HepG2 (cell line): ENCODE data around the gene ZBTB22. TPM values are rescaled to one million over a fixed set of nuclear protein-coding genes. Genes with fewer than 3 reads are reported as not detected.

Source experiments
- ARNT2 ChIP-seq: sonication (generic); formaldehyde crosslinking; IDR thresholded peaks from 2 replicates; pipeline ENCODE4 v1.8.0; 2022; ENCODE audit warnings: mild to moderate bottlenecking, low read depth, missing genetic modification reagents, moderate library complexity
- ARNTL ChIP-seq: sonication (generic); formaldehyde crosslinking; IDR thresholded peaks from 2 replicates; pipeline ENCODE4 v1.4.0; 2020; ENCODE audit warnings: mild to moderate bottlenecking, missing genetic modification reagents
- FLYWCH1 ChIP-seq: sonication (generic); formaldehyde crosslinking; IDR thresholded peaks from 2 replicates; pipeline ENCODE4 v1.8.1; 2023; ENCODE audit warnings: mild to moderate bottlenecking, missing genetic modification reagents
- FOXA1 ChIP-seq, 2 experiments: fragments of 450-650 bp in 1 of 2; sonication (generic) in 1 of 2; formaldehyde crosslinking in 1 of 2; IDR thresholded peaks; 2 replicates each; pipeline versions ENCODE4 v1.4.0 to v1.6.1; 2016 to 2020; ENCODE audit warnings: missing genetic modification reagents in 1 of 2
- HNF4G ChIP-seq, 2 experiments: sonication (generic) in 1 of 2; formaldehyde crosslinking in 1 of 2; IDR thresholded peaks; 2 replicates each; pipeline versions ENCODE4 v1.4.0 to v1.6.1; 2011 to 2020; ENCODE audit warnings: borderline replicate concordance in 2 of 2, low read depth in 2 of 2, mild to moderate bottlenecking in 2 of 2, low read length in 1 of 2, missing genetic modification reagents in 1 of 2, moderate library complexity in 1 of 2
- HNRNPK ChIP-seq: fragments of 200-400 bp; formaldehyde crosslinking; IDR thresholded peaks from 2 replicates; pipeline ENCODE4 v1.6.1; 2018; ENCODE audit warnings: low read length, low read depth, moderate library complexity, mild to moderate bottlenecking; ENCODE audit not compliant: poor library complexity, severe bottlenecking
- IKZF5 ChIP-seq: IDR thresholded peaks from 2 replicates; pipeline ENCODE4 v1.6.1; 2018; ENCODE audit warnings: missing genetic modification reagents, mild to moderate bottlenecking, missing compliant biosample characterization
- KAT7 ChIP-seq: IDR thresholded peaks from 2 replicates; pipeline ENCODE4 v1.6.1; 2018; ENCODE audit warnings: borderline replicate concordance, missing compliant biosample characterization
- KDM2A ChIP-seq: sonication (generic); formaldehyde crosslinking; IDR thresholded peaks from 2 replicates; pipeline ENCODE4 v1.4.0; 2020; ENCODE audit warnings: low read depth, missing genetic modification reagents, borderline replicate concordance
- MAF1 ChIP-seq: sonication (generic); formaldehyde crosslinking; IDR thresholded peaks from 2 replicates; pipeline ENCODE4 v1.5.0; 2020; ENCODE audit warnings: missing genetic modification reagents, borderline replicate concordance
- REL ChIP-seq: sonication (generic); formaldehyde crosslinking; conservative IDR thresholded peaks from 2 replicates; pipeline ENCODE4 v1.8.0; 2022; ENCODE audit warnings: mild to moderate bottlenecking, missing genetic modification reagents, moderate library complexity
- SKIL ChIP-seq: sonication (generic); formaldehyde crosslinking; IDR thresholded peaks from 2 replicates; pipeline ENCODE4 v1.8.0; 2022; ENCODE audit warnings: missing genetic modification reagents, mild to moderate bottlenecking, moderate library complexity, borderline replicate concordance
- SPEN ChIP-seq: sonication (generic); formaldehyde crosslinking; IDR thresholded peaks from 2 replicates; pipeline ENCODE4 v1.5.1; 2020; ENCODE audit warnings: low read depth, mild to moderate bottlenecking, missing genetic modification reagents
- SRF ChIP-seq: IDR thresholded peaks from 2 replicates; pipeline ENCODE4 v1.6.1; 2011; ENCODE audit warnings: mild to moderate bottlenecking, low read depth, low read length, moderate library complexity
- ZBTB21 ChIP-seq: sonication (generic); formaldehyde crosslinking; IDR thresholded peaks from 2 replicates; pipeline ENCODE4 v1.4.0; 2020; ENCODE audit warnings: missing genetic modification reagents
- ZBTB34 ChIP-seq: sonication (generic); formaldehyde crosslinking; IDR thresholded peaks from 2 replicates; pipeline ENCODE4 v1.8.0; 2022; ENCODE audit warnings: mild to moderate bottlenecking, missing genetic modification reagents
- ZNF362 ChIP-seq: sonication (generic); formaldehyde crosslinking; IDR thresholded peaks from 2 replicates; pipeline ENCODE4 v1.4.0; 2020; ENCODE audit warnings: missing genetic modification reagents, mild to moderate bottlenecking, borderline replicate concordance
- ZNF432 ChIP-seq: sonication (generic); formaldehyde crosslinking; IDR thresholded peaks from 2 replicates; pipeline ENCODE4 v1.5.0; 2020; ENCODE audit warnings: missing genetic modification reagents, mild to moderate bottlenecking, borderline replicate concordance
- ZNF557 ChIP-seq: sonication (generic); formaldehyde crosslinking; IDR thresholded peaks from 2 replicates; pipeline ENCODE4 v1.4.0; 2020; ENCODE audit warnings: missing genetic modification reagents
- ZNF564 ChIP-seq: sonication (generic); formaldehyde crosslinking; IDR thresholded peaks from 2 replicates; pipeline ENCODE4 v1.8.1; 2023; ENCODE audit warnings: mild to moderate bottlenecking, missing genetic modification reagents
- ZNF607 ChIP-seq: sonication (generic); formaldehyde crosslinking; IDR thresholded peaks from 2 replicates; pipeline ENCODE4 v1.5.1; 2020; ENCODE audit warnings: missing genetic modification reagents, mild to moderate bottlenecking, borderline replicate concordance
- ZNF619 ChIP-seq: sonication (generic); formaldehyde crosslinking; IDR thresholded peaks from 2 replicates; pipeline ENCODE4 v1.4.0; 2020; ENCODE audit warnings: mild to moderate bottlenecking, missing genetic modification reagents
- ZNF674 ChIP-seq: sonication (generic); formaldehyde crosslinking; IDR thresholded peaks from 2 replicates; pipeline ENCODE4 v1.5.0; 2020; ENCODE audit warnings: low read depth, mild to moderate bottlenecking, missing genetic modification reagents
- ZNF878 ChIP-seq: sonication (generic); formaldehyde crosslinking; IDR thresholded peaks from 2 replicates; pipeline ENCODE4 v1.8.1; 2023; ENCODE audit warnings: mild to moderate bottlenecking, missing genetic modification reagents, moderate library complexity
- polyA plus RNA-seq, 8 experiments: library from polyadenylated mRNA; depleted of rRNA in 3 of 8; stranded (reverse) in 7 of 8; unstranded in 1 of 8; fragments of >200 nt; fragmentation: Illumina TruSeq in 4 of 8; extraction: Trizol in 4 of 8; gene quantifications; 2 replicates each; pipeline versions ENCODE4 v1.2.1 to v1.2.3, GENCODE V29; 2011 to 2016; ENCODE audit warnings: low read depth in 4 of 8, missing spikeins in 1 of 8, mixed read lengths in 1 of 8; ENCODE audit not compliant: insufficient read depth in 1 of 8
- total RNA-seq, 5 experiments: library from RNA; depleted of rRNA; stranded (reverse); fragments of >200 nt; fragmentation: Illumina TruSeq; extraction: Trizol; gene quantifications; 2 replicates each; pipeline ENCODE4 v1.2.3, GENCODE V29; 2016; ENCODE audit warnings: low read depth in 1 of 5

Gene ZBTB22
- total and polyA plus RNA-seq, 2 of the 13 experiments (the other 11 are each of a cell fraction or from before 2014, with no cell fraction given) = 8.0 to 10.6 TPM

- TF ChIP-seq IKZF5 (no peak), SKIL (CRISPR knock-in tag) (no peak), MAF1 (CRISPR knock-in tag) (no peak), REL (CRISPR knock-in tag) (no peak), HNF4G (IDR thresholded peaks at IDR 0.05; ENCODE audit: borderline replicate concordance, low read depth, low read length) (no peak), HNF4G (CRISPR knock-in tag; IDR thresholded peaks at IDR 0.05; ENCODE audit: borderline replicate concordance, low read depth) (no peak), ZNF674 (no peak), ZNF619 (CRISPR knock-in tag) (no peak), HNRNPK (no peak), SPEN (no peak), ZNF362 (CRISPR knock-in tag) (no peak), FOXA1 (IDR thresholded peaks at IDR 0.05) (no peak), FOXA1 (CRISPR knock-in tag; IDR thresholded peaks at IDR 0.05) (no peak), ZNF432 (CRISPR knock-in tag) (no peak), ZNF557 (CRISPR knock-in tag) (no peak), ZBTB34 (CRISPR knock-in tag) (no peak), ARNT2 (0 out of 2 replicates have a peak, but pooled peaks have one; percentile 38), ARNTL (CRISPR knock-in tag) (no peak), SRF (peak; percentile 44; the same call in 1 of the 2 replicates), ZNF878 (CRISPR knock-in tag) (no peak), ZNF564 (CRISPR knock-in tag) (no peak), ZBTB21 (CRISPR knock-in tag) (no peak), KDM2A (CRISPR knock-in tag) (0 out of 2 replicates have a peak, but pooled peaks have one; percentile 14), KAT7 (CRISPR knock-in tag) (no peak), FLYWCH1 (no peak), ZNF607 (CRISPR knock-in tag) (no peak)
Measured at GRCh38 chr6:33279971-33280511, 37.5 kb downstream of the ZBTB22 start (continued).
